ENCODE data around the gene ROR1.

The ROR1 gene

GRCh38 chr1:64163431-64163830 lies 389.6 kb downstream of the ROR1 start:
- DNase-seq, result no peak

- DNase-seq, result no peak
Observed at GRCh38 chr1:64163970-64164369, 390.2 kb downstream of the ROR1 start.

- no peak for DNase-seq
Observed at GRCh38 chr1:64166629-64167028, 392.8 kb downstream of the ROR1 start.

- no peak for DNase-seq
Observed at GRCh38 chr1:64167176-64167575, 393.4 kb downstream of the ROR1 start.

GRCh38 chr1:64171246-64171645 lies 397.4 kb downstream of the ROR1 start:
- DNase-seq, result no peak

DNA sequence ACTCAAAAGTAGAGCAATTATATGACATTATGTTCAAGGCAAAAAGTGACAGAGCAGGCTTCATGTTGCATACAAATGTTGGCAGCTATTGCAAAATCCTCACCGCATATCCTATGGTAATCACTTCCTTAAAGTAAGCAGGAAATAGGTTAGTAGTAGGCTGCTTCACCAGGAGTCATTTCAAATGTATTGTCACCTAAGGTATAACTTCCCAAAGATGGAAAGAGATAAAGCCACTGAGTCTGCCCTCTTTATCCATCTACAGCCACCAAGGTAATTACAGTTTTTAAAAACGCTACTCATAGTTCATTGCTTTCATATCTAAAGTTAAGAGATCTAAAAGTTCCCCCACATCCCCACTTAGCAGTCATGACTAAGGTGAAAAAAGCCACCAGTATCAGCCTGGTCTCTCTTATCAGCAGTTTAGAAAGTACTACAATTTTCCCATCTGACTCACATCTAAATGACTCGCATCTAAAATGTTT lies 398.0 kb downstream of the ROR1 start:
- no peak for DNase-seq

DNA sequence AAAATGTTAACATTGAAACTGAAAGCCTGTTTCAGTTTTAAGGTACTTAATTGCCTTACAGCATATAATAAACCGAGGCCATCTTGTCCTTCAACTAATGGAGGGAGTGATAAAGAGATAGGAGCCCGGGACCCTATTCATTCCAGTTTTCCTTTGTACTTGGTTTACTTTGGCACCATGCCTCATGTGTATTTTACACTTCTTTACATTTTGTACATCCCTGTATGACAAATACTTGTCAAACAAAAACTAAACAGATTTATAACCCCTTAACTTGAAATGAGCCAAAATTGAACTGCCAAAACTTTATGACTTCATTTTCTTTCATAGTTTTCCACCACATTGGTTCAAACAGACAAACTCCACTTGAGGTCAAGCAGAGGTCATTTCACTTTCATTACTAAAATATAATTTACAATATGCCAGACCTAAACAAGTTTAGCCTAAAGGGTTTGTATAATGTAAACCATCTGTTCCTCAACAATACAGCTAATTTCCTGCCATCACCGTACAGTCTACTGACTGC lies 398.7 kb downstream of the ROR1 start:
- DNase-seq, result no peak

DNA sequence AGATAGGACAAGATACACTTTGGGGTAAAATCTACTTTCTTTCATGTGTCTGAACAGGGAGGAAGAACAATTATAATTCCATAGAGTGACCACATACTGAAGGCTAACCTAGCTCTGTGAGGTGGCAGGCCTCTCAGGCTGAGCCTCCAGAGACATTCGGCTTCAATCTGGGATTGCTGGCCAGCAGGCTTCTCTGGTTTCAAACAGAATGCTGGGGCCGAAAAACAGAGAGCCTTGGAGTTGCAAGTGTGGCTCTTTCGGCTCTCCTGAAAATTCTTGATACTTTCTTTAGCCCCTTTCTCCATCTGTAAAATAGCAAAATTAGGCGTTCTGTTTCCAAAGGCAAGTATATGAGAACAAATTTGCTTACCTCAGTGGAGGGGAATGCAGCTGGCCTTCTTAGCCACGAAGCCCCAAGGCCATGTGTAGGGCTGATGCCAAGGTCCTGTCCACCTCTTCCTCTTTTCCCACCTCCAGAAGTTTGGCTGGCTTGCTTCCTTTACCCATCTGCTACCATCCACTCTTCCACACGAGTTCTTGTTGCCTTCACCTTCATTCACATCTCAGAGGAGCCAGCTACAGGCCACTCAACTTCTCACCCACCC lies 399.6 kb downstream of the ROR1 start:
- DNase-seq, result no peak

DNA sequence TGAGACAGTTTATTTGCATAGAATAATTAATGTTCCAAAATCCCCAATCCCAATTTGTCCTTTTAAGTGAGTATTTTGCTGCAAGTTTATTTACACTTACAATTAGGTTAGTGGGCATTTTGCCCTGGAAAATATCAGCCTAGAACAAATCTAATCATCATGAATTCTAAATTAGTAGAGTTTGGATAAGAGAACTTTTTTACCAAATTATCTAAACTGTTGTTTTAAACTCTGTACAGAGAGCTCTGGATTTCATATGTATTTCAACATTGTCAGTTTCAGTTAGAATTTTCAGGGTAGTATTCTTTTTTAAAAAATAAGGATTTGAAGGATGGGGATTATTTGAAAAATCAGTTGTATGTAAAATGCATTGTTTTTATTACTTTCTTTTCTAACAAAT lies 401.8 kb downstream of the ROR1 start:
- DNase-seq, result no peak

GRCh38 chr1:64176659-64177058 lies 402.8 kb downstream of the ROR1 start:
- no peak for DNase-seq

GRCh38 chr1:64179588-64179987 lies 405.8 kb downstream of the ROR1 start:
- DNase-seq, result no peak

DNA sequence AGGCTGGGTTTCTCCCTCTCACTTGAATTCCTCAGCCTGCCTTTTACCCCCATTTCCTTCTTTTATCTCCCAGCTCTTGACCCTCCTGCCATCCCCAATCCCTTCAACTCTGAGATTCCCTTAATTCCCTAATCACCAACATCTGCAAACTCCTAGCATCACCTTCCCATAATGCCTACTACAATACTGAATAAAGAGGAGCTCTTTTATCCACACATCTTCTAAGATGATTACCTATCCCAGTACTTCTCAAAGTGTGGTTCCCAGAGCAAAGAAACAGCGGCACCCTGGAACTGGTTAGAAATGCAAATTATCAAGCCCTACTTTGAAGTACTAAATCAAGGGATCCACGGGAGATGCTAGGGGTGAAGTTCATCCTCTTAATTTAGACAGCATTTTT lies 408.4 kb downstream of the ROR1 start:
- no peak for DNase-seq

DNA sequence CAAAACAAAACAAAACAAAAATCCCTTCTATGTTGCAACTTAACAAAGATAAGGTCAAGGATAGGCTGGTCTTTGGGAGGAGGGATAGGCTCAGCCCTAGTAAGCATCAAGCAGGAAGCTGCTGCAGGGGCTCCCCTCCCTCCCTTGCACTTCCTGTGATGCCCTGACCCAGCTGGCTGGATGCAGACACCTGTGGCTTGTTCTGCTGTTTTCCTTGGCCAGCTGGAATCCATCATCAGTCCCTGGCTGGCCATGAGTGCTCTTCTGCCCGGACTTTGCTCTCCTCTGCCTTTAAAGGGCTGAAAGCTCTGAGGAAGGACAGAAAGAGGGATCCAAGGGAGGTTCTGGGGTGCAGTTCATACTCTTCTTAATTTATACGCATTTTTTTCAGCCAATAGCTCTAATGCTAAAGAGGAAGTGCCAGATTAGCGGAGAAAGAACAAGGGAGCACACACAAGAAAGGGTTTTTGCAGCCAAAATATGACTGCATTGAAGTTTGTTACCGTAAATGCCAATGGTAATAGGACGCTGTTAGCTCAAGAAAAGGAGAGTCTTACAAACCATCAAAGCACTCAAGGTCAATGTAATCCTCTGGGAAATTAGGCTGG lies 409.7 kb downstream of the ROR1 start:
- no peak for DNase-seq

GRCh38 chr1:64184003-64184440 lies 410.2 kb downstream of the ROR1 start:
- no peak for DNase-seq

- DNase-seq, result no peak
Observed at GRCh38 chr1:64186138-64186897, 412.5 kb downstream of the ROR1 start.

- no peak for DNase-seq
Observed at GRCh38 chr1:64186898-64187280, 413.1 kb downstream of the ROR1 start.

DNA sequence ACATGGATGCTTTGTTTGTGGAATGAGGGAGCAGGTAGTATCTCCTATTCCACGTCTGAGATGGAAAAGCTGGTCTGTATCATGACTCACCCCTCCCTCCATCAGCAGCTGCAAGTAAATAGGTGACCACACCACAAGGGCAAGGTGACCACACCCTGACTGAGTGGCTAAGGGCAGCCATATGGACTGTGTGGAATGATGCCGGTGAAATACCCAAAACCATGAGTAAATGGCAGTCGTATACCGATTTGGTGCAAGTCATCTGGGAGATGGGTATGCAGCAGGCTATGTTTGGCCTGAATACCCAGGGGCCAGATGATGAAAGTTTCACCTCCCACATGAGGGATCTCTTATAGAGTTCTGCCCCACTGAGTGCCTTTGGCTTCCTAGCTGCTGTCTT lies 413.8 kb downstream of the ROR1 start:
- no peak for DNase-seq

- no peak for DNase-seq
Observed at GRCh38 chr1:64192290-64192689, 418.5 kb downstream of the ROR1 start.

DNA sequence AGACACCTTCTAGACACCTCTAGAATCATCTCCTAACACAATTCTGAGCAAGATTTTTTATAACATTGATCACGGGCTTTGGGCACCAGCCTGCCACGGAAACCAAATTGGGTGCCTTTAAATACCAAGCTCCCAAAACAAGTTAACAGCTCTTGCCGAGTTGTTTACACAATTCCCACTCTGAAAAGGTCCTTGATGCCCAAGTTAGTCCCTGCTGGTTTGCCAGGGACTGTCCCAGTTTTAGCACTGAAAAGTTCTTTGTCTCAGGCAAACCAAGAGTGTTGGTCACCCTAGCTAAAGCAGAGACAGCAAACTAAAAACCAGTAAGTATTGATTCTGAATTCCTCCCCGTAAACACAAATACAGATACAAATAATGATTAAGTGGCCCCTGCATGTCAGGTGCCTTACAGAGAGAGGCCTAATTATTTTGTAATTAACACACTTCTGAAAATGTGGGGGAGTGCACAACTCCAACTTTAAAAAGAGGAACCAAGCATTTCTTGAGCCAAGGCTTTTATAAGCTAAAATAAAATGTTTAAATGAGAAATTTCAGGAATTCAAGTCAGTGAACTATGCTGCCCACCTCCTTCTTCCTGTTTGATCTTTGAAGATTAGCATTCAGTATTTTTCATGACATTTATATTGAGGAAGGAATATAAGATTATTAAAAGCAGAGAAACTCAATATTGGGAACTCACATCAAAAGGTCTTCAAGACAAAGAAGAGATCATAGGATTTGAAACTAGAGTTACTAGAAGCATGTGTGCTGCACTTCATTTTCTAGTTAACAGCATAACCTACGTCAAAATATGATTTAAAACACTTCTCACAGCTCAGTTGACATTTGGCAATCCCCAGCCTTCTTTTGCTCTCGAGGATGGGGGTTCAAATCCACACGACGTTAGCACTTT lies 420.6 kb downstream of the ROR1 start:
- no peak for DNase-seq

DNA sequence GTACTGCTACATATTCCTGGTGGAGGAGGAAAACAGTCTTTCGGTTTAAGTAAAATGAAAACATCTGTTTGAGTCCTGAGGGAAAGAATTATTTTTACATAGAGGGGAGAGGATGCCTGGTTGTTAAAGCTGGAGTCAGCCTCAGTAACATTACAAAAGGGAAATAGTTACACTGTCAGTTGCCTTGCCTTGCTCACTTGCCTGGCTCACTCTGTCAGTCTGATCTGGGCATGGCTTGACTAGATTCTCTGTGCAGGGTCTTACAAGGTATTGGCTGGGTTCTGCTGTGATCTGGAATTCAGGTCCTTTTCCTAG lies 421.2 kb downstream of the ROR1 start:
- DNase-seq, result no peak

GRCh38 chr1:64196074-64196870 lies 422.5 kb downstream of the ROR1 start:
- no peak for DNase-seq

DNA sequence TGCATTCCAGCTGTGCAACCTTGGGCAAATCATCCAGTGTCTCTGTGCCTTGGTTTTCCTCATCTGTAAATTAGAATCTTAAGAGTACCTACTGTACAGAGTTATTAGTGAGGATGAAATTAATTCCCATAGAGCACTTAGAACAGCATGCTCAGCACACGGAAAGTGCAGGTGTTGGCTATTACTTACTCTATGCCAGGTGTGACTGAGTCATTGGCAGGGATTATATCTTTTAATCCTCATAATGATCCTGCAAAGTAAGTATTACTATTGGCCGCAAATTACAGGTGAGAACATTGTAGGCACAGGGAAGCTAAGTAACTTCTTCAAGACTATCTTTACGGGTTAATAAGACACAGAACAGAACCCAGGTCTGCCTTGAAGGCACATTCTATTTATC lies 423.3 kb downstream of the ROR1 start:
- no peak for DNase-seq
